ENCODE results near the gene CRHR1.

The CRHR1 gene

GRCh38 chr17:45824475-45824874, 40.4 kb downstream of the CRHR1 start:
- DNase-seq (ENCODE audit: extremely low read depth, low read depth) = no peak

DNA sequence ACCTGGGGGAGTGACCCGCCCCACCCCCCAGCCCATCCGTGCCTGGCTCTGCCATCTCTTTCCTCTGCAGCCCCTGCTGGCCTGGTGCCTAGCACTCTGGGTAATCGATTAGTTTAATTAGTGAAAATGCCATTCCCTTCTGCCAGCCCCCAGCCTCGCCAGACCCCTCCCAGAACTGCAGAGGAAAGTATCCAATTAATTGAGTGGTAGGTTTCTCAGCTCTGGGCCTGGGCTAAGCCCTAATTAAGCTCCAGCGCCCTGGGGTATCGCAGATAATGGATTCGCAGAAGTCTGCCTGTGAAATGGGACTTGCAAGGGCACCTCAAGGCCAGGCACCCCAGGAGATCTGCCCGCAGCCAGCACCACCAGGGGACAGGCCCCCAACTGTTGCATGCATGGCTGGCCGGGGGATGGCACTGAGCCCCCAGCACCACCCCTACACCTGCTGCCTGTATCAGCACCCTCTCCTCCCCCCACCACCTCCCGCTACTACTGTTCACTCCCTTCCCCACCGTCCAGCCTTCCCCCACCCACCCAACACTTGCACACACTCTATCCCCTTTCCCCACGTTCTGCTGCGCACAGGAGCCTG, 40.9 kb downstream of the CRHR1 start:
- no peak overlapping the region for H3K4me3 ChIP-seq (replicated peaks; ENCODE audit: low read depth, low read length)
- TF ChIP-seq CTCF (IDR thresholded peaks at IDR 0.05; ENCODE audit: low read depth, low read length, missing control alignments) = no peak
- DNase-seq (ENCODE audit: extremely low read depth, low read depth) = no peak

More at GRCh38 chr17:45824475-45824874, 40.4 kb downstream of the CRHR1 start:
- no peak overlapping the region for H3K4me3 ChIP-seq (replicated peaks; ENCODE audit: low read depth, low read length)
- no peak for TF ChIP-seq CTCF (IDR thresholded peaks at IDR 0.05; ENCODE audit: low read depth, low read length, missing control alignments)

GRCh38 chr17:45825792-45826191, 41.7 kb downstream of the CRHR1 start:
- DNase-seq (ENCODE audit: extremely low read depth, low read depth) = no peak
- TF ChIP-seq CTCF (IDR thresholded peaks at IDR 0.05; ENCODE audit: low read depth, low read length, missing control alignments) = no peak
- H3K4me3 ChIP-seq (replicated peaks; ENCODE audit: low read depth, low read length) = no peak overlapping the region

GRCh38 chr17:45826919-45827588, 42.9 kb downstream of the CRHR1 start:
- TF ChIP-seq CTCF (IDR thresholded peaks at IDR 0.05; ENCODE audit: low read depth, low read length, missing control alignments) = no peak
- H3K4me3 ChIP-seq (replicated peaks; ENCODE audit: low read depth, low read length) = no peak overlapping the region
- no peak for DNase-seq (ENCODE audit: extremely low read depth, low read depth)

- no peak for DNase-seq (ENCODE audit: extremely low read depth, low read depth)
- no peak for TF ChIP-seq CTCF (IDR thresholded peaks at IDR 0.05; ENCODE audit: low read depth, low read length, missing control alignments)
- H3K4me3 ChIP-seq (replicated peaks; ENCODE audit: low read depth, low read length) = no peak overlapping the region
Measured at GRCh38 chr17:45828171-45828570, 44.1 kb downstream of the CRHR1 start.

DNA sequence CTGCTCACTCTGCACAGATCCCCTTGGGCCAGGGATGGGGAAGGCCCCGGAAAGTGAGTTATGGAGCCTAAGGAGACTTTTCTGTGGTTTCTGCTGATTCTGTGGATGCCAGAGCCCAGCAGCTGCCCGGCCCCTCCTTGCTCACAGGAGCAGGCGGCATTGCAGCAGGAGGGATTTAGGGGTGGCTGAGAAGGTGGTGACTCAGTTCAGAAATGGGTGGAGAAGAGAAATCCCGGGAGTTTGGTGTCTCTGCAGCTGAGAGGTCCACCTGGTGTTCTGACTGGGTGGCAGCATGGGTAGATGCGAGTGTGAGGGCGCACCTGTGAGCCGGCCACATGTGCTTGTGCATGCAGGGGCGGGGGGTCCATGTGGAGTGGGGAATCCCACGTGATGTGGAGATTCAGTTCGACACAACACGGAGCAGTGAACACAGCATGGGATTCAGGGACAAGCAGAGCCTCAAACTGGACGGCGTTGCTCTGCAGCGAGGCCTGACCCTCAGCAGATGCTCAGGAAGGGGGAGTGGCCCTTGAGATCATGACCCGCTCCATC, 44.5 kb downstream of the CRHR1 start:
- H3K4me3 ChIP-seq (replicated peaks; ENCODE audit: low read depth, low read length) = no peak overlapping the region
- no peak for DNase-seq (ENCODE audit: extremely low read depth, low read depth)
- TF ChIP-seq CTCF (IDR thresholded peaks at IDR 0.05; ENCODE audit: low read depth, low read length, missing control alignments) = no peak
